ENCODE data around the gene SCAF1.
A peak's percentile ranks its signal among the peaks of the same experiment; 100 is the strongest.

The SCAF1 gene

DNA sequence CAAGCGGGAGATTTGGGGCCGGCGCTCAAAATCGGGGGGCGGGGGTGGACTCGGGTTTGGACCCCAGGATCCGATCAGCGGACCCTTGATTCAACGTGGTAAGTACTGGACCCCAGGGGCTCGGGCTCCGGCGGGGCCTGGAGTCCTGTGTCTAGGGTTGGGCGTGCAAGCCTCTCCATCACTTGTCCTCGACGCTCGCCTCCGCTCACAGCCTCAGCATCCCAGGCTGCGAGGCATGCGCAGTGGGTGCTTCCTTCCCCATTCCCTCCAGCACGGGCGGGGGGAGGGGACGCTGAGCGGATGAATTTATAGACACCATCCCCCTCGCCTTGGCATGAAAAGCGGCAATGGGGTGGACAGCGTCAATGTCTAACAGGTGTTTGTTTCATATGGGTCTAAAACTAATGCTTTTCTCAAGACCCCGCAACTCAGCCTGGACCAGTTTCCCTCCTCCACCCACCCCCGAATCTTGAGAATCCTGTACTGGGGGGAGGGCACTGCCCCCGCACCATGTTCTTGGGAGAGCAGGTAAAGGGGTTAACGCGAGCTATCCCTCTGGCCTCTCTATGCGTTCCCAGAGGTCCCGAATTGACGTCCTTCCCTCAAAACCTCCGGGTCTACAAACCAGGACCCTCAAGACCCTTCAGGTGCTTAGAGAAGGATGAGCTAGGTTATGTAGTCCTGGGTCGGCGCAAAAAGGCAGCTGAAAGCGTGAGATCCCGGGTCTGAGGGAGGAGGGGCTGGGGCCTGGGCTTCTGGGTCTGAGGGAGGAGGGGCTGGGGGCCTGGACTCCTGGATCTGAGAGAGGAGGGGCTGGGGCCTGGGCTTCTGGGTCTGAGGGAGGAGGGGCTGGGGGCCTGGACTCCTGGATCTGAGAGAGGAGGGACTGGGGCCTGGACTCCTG lies 49.5 kb downstream of the SCAF1 start:
- ChIA-PET CTCF (interaction anchor here (0.7 to 1.3 kb wide), 2 partner anchors 11 to 19 kb away, joined by 3 to 5 read pairs; no protein-coding TSS in a partner anchor), POLR2A (no interaction called here)
- peak; percentile 44 for DNase-seq (ENCODE audit: extremely low spot score)
- TF ChIP-seq, protein P1, sequence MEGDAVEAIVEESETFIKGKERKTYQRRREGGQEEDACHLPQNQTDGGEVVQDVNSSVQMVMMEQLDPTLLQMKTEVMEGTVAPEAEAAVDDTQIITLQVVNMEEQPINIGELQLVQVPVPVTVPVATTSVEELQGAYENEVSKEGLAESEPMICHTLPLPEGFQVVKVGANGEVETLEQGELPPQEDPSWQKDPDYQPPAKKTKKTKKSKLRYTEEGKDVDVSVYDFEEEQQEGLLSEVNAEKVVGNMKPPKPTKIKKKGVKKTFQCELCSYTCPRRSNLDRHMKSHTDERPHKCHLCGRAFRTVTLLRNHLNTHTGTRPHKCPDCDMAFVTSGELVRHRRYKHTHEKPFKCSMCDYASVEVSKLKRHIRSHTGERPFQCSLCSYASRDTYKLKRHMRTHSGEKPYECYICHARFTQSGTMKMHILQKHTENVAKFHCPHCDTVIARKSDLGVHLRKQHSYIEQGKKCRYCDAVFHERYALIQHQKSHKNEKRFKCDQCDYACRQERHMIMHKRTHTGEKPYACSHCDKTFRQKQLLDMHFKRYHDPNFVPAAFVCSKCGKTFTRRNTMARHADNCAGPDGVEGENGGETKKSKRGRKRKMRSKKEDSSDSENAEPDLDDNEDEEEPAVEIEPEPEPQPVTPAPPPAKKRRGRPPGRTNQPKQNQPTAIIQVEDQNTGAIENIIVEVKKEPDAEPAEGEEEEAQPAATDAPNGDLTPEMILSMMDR (IDR thresholded peaks at IDR 0.05; ENCODE audit: control extremely low read depth, extremely low read depth, low read depth, missing control alignments) = no peak

DNA sequence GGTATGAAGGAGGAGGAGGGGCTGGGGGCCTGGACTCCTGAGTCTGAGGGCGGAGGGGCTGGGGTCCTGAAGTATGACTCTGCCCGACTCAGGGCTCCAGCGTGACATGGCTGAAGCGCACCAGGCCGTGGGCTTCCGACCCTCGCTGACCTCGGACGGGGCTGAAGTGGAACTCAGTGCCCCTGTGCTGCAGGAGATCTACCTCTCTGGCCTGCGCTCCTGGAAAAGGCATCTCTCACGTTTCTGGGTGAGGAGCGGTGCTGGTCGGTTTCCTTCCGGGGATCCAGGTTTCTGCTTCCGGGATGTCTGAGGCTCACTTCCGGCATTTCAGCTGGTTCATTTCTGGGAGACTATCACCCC lies 50.1 kb downstream of the SCAF1 start:
- TF ChIP-seq, protein P1 (IDR thresholded peaks at IDR 0.05; ENCODE audit: control extremely low read depth, extremely low read depth, low read depth, missing control alignments) = no peak
- ChIA-PET CTCF (interaction anchor here (1.2 to 1.3 kb wide), 2 partner anchors 20 to 286 kb away, joined by 3 to 5 read pairs; no protein-coding TSS in a partner anchor), POLR2A (no interaction called here)
- DNase-seq (ENCODE audit: extremely low spot score) = no peak

DNA sequence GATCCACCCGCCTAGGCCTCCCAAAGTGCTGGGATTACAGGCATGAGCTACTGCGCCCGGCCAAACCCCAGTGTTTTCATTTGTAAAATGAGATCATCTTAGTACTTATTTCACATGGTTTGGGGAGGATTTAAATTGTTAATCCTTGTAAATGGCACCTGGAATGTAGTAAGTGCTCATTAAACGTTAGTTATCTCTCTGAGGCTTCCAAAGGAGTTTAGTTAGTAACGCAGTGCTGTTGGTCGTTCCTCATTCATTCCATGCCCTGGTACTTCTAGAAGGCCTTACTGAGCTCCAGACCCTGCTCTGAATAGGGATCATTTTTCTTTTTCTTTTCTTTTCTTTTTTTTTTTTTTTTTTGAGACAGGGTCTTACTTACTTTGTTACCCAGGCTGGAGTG lies 54.1 kb downstream of the SCAF1 start:
- POLR2A ChIA-PET = interaction anchor here (0.6 kb wide), 1 partner anchor 149 kb away, joined by 4 read pairs; no protein-coding TSS in a partner anchor
- CTCF ChIA-PET = interaction anchor here (1.1 to 1.4 kb wide), 3 partner anchors 12 to 21 kb away, joined by 3 to 5 read pairs (median 3); no protein-coding TSS in a partner anchor
- TF ChIP-seq, protein P1 (IDR thresholded peaks at IDR 0.05; ENCODE audit: control extremely low read depth, extremely low read depth, low read depth, missing control alignments) = no peak
- no peak for DNase-seq (ENCODE audit: extremely low spot score)

DNA sequence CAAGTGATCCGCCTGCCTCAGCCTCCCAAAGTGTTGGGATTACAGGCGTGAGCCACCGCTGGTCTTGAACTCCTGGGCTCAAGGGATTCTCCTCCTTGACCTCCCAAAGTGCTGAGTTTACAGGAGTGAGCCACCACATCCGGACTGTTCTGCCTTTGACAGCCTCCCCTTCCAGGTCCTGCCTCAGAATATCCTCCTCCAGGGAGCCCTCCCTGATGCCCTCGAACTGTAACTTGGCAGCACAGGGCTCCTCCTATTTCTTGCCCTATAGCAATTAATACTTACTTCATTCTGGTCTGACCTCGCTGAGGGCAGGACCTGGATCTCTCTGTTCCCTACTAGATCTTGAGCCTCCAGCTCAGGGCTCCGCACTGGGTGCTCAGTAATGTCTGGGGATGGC lies 54.9 kb downstream of the SCAF1 start:
- DNase-seq (ENCODE audit: extremely low spot score) = no peak
- ChIA-PET POLR2A (interaction anchor here (0.6 kb wide), 1 partner anchor 148 kb away, joined by 4 read pairs; no protein-coding TSS in a partner anchor), CTCF (interaction anchor here (1.2 to 1.4 kb wide), 2 partner anchors 15 to 21 kb away, joined by 3 to 5 read pairs; no protein-coding TSS in a partner anchor)
- TF ChIP-seq, protein P1 (IDR thresholded peaks at IDR 0.05; ENCODE audit: control extremely low read depth, extremely low read depth, low read depth, missing control alignments) = no peak

DNA sequence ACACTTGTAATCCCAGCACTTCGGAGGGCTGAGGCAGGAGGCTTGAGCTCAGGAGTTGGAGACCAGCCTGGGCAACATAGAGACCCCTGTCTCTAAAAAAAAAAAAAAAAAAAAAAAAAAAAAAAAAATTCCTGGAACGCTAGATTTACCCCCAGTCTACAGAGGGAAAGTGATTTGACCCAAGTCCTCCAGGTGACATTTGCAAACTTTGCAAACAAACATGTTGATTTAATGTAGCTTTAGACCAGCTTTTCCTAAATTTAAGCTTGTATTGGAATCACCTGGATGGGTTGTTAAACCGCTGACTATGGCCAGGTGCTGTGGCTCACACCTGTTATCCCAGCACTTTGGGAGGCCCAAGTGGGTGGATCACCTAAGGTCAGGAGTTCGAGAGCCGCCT lies 57.4 kb downstream of the SCAF1 start:
- DNase-seq (ENCODE audit: extremely low spot score) = no peak
- CTCF ChIA-PET = interaction anchor here (0.9 to 1.7 kb wide), 2 partner anchors 15 to 17 kb away, joined by 4 to 7 read pairs; no protein-coding TSS in a partner anchor
- POLR2A ChIA-PET = interaction anchor here (0.7 kb wide), 1 partner anchor 67 kb away, joined by 4 read pairs; the partner anchor contains the start of gene AP2A1
- TF ChIP-seq, protein P1 (IDR thresholded peaks at IDR 0.05; ENCODE audit: control extremely low read depth, extremely low read depth, low read depth, missing control alignments) = no peak

DNA sequence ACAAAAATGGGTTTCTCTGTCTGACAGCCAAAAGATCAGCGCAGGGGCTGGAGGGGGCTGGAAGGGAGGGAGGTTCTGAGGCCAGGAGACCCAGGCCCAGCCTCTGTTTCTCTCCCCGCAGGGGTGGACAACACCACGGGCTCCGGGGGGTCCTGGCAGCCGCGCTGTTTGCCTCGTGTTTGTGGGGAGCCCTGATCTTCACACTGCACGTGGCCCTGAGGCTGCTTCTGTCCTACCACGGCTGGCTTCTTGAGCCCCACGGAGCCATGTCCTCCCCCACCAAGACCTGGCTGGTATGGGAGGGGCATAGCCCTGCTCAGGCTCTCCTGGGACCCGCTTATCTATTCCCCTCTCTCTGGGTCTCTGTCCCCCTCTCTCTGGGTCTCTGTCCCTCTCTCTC lies 58.6 kb downstream of the SCAF1 start:
- ChIA-PET POLR2A (no interaction called here), CTCF (interaction anchor here (1.7 kb wide), 1 partner anchor 16 kb away, joined by 7 read pairs; no protein-coding TSS in a partner anchor)
- TF ChIP-seq, protein P1 (IDR thresholded peaks at IDR 0.05; ENCODE audit: control extremely low read depth, extremely low read depth, low read depth, missing control alignments) = no peak
- DNase-seq (ENCODE audit: extremely low spot score) = no peak
